Subcutaneous adipose tissue (tissue), 4 donors: ENCODE results near the gene PCDH19. TPM values are rescaled to one million over a fixed set of nuclear protein-coding genes. Genes with fewer than 3 reads are reported as not detected.

Experiments used
- total RNA-seq, 4 donors: library from RNA; depleted of rRNA; stranded (reverse); fragments of >200 nt; gene quantifications; one replicate each; pipeline ENCODE4 v1.1.0, GENCODE V29; 2016
- TF ChIP-seq, protein P1 (sequence below): fragments of 450-650 bp; IDR thresholded peaks from one replicate; pipeline ENCODE4 v1.5.1; 2016; ENCODE audit warnings: low read depth, mild to moderate bottlenecking, control low read depth, antibody characterized with exemption, moderate library complexity

Gene PCDH19
- total RNA-seq, 4 donors from 2014 or later = 1.4 to 4.3 (median 3.6) TPM

DNA sequence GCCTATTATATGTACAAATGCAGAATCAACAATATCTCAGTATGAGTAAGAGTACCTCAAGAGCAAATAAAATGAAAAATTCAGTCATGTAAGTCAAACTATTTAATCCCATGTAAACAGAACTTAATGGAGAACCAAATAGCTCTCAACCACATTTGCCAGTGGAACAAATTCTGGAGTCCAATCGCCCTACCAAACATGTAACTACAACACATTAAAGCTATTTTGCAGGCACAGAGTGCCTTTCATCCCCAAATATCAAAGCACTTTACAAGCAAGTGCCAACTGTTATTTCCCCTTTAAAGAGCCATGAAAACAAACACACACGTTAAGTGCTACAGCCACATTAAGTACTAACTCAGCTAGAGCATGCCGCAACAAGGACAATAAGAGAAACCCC lies 51.3 kb downstream of the PCDH19 start:
- TF ChIP-seq, protein P1, sequence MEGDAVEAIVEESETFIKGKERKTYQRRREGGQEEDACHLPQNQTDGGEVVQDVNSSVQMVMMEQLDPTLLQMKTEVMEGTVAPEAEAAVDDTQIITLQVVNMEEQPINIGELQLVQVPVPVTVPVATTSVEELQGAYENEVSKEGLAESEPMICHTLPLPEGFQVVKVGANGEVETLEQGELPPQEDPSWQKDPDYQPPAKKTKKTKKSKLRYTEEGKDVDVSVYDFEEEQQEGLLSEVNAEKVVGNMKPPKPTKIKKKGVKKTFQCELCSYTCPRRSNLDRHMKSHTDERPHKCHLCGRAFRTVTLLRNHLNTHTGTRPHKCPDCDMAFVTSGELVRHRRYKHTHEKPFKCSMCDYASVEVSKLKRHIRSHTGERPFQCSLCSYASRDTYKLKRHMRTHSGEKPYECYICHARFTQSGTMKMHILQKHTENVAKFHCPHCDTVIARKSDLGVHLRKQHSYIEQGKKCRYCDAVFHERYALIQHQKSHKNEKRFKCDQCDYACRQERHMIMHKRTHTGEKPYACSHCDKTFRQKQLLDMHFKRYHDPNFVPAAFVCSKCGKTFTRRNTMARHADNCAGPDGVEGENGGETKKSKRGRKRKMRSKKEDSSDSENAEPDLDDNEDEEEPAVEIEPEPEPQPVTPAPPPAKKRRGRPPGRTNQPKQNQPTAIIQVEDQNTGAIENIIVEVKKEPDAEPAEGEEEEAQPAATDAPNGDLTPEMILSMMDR = no peak

DNA sequence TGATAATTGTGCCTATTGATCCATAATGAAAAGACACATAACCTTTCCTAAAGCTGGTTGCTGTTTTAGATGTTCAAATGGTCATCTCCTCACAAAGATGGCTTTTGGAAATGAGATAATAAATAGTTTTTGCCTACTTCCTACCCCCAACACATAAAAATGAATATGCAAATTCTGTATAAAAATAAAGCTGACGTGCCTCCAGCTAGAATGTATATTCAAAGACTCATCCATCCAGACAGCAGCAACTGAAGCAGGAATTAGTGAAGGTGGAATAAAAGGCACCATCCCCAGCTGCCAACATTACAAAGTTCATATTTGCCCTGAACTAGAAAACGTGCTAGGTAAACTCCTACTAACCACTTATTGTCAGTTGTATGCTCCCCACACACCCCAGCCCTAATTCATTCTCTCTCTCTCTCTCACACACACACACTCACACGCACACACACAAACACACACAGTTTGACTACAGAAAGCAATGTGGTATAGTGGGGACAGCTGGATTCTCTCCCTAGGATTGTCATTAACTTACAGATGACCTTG lies 53.6 kb downstream of the PCDH19 start:
- TF ChIP-seq, protein P1 = no peak

DNA sequence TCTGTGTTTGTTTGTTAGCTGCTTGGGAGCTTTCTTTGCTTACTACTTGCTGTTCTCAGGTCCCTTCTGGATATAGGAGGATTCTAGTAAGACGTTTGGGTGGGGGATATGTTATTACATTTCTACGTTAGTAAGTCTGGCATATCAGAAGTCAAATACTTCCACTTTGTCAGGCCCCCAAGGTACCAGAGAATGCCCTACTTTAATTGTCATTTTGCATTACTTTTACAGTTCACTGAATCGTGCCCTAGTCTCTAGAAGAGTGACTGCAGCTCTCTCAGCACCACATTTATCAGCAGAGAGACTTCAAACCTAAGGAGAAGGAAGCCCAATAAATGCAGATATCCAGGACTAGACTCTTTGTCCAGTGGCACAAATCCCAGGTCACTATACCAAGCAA lies 54.4 kb downstream of the PCDH19 start:
- TF ChIP-seq, protein P1 = no peak

DNA sequence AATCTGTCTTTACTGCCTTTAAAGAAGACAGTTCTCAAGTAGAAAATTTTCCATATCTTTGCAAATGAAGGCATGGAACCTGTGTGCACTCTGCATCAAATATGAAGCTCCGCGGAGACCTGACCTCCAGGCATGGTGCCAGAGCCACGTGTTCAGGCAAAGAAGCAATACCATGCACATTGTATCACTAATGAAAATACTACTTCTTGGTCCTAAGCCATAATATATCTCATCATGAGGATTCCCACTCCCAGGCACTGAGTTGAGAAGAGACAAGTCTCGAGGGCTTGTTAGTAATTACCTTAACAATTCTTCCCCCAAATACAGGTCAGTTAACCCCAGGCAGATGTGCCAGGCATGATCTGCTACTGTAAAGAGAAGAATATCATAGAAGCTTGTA lies 56.7 kb downstream of the PCDH19 start:
- TF ChIP-seq, protein P1 = no peak

DNA sequence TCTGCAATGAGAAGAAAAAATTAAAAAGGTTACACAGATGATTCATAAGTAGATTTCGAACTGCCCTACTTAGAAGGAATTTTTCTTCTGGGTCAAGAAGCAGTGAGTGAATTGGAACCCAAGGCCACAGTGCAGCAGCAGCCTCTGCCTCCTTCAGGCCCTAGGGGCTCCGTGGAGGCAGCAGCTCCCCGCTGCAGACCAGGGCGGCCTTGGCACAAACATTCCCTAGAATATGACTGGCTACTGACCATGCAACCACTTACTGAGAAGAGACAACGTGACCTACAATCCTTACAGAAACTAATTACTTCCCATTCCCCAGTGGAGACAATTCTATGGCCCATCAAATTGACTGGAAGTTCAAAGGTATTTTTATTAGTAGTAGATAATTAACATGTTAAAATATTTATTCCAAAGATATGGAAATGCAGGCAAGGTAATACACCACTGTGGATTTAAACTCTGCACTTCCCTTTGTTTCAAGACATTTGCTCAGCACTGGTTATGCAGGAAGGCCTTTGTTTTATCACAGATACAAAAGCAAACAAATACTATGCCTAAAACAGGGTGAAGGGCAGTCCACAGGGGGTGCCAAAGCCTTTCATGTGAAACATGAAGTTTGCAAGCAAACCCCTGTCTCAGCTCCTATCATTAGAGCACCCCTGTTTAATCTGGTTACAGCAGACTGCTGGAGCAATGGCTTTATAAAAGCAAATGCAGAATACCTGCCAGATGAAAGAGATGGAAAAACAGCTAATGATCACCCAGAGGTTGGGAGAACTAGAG lies 59.2 kb downstream of the PCDH19 start:
- TF ChIP-seq, protein P1 = no peak

DNA sequence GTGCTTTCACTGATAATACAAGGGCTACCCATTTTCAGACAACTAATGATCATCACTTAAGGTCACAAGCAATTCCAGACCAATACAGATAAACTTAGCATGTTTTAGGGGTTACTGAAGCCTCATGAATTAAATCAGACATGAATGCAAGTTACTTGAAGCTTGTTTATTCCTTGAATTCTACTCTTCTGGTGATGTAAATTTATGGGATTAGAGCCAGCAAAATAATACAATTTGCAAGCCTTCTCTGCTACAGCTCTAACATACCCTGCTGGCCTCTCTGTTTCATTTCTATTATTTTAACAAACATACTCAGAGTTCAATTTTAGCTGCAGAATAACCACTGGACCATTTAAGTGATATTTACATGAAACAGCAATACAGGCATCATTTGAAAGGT lies 60.7 kb downstream of the PCDH19 start:
- TF ChIP-seq, protein P1 = no peak

DNA sequence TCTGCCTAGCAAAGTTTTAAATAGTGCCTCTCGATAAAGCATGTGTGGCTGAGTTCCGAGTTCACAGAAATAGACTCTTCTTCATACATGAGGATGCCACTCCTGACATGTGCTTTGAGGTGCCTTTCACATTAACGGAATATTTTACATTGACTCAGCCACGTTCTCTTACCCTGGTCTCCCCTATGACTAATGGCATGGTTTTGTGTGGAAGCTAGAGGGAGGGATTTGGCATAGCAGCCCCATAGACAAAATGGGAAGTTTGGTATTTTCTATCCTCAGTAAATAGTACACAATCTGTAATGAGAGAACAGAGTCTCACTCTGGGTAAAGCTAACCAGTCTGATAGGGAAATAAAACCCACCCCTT lies 68.9 kb downstream of the PCDH19 start:
- TF ChIP-seq, protein P1 = no peak
